Panc1 (cell line): ENCODE results near the gene FARP1. TPM values are rescaled to one million over a fixed set of nuclear protein-coding genes. Genes with fewer than 3 reads are reported as not detected.

Experiments used
- ATAC-seq: fragments of 200-7000 bp; cut with Tn5 transposase; 2 replicates; pipeline ENCODE4 v1.9.1; 2020; ENCODE audit warnings: mild to moderate bottlenecking, moderate library complexity
- BruUV-seq: library from RNA; stranded (reverse); fragments of 400-500 nt; replicated peaks from 2 replicates; lab custom pipeline; 2021; lab: Mats Ljungman, UMichigan
- CTCF ChIA-PET: fragments of 300-600 bp; sonication (Branson Sonifier 250); formaldehyde crosslinking; loops from one replicate; lab custom pipeline; 2022; ENCODE audit warnings: antibody characterized with exemption; lab: Charles Lee
- POLR2A ChIA-PET: fragments of 300-600 bp; sonication (Branson Sonifier 250); formaldehyde crosslinking; loops from one replicate; lab custom pipeline; 2022; ENCODE audit warnings: antibody characterized with exemption; lab: Charles Lee
- DNase-seq: peaks from one replicate; pipeline ENCODE4 v3.0.0-alpha.2; 2010; ENCODE audit warnings: low read depth, low spot score
- H3K27ac ChIP-seq: 2 replicates; pipeline ENCODE4 v1.5.1; 2011; ENCODE audit warnings: mild to moderate bottlenecking, low read length, inconsistent platforms
- H3K27me3 ChIP-seq: fragments of 200-500 bp; sonication (Bioruptor generic); 2 replicates; pipeline ENCODE4 v1.6.0; 2014; ENCODE audit warnings: low read length, inconsistent platforms; ENCODE audit not compliant: control insufficient read depth, insufficient read depth
- H3K36me3 ChIP-seq: fragments of 200-500 bp; sonication (Bioruptor generic); 2 replicates; pipeline ENCODE4 v1.5.1; 2014; ENCODE audit warnings: inconsistent platforms, mild to moderate bottlenecking, low read length, moderate library complexity; ENCODE audit not compliant: control insufficient read depth, insufficient read depth
- H3K4me1 ChIP-seq: 2 replicates; pipeline ENCODE4 v1.5.1; 2011; ENCODE audit warnings: inconsistent platforms, mild to moderate bottlenecking, low read length, moderate library complexity; ENCODE audit not compliant: control insufficient read depth, insufficient read depth
- H3K4me3 ChIP-seq, 2 experiments: 2 replicates each; pipeline ENCODE4 v1.5.1; 2011 to 2012; ENCODE audit warnings: low read depth in 2 of 2, low read length in 2 of 2, mild to moderate bottlenecking in 2 of 2, inconsistent platforms in 1 of 2, moderate library complexity in 1 of 2
- H3K9me3 ChIP-seq: fragments of 200-500 bp; sonication (Bioruptor generic); 2 replicates; pipeline ENCODE4 v1.5.1; 2014; ENCODE audit warnings: low read depth, mild to moderate bottlenecking, inconsistent platforms, low read length, moderate library complexity; ENCODE audit not compliant: control insufficient read depth, insufficient read depth
- CTCF ChIP-seq: fragments of 450-650 bp; IDR thresholded peaks from 2 replicates; pipeline ENCODE4 v1.5.1; 2017; ENCODE audit warnings: mild to moderate bottlenecking
- POLR2AphosphoS5 ChIP-seq: IDR thresholded peaks from 2 replicates; pipeline ENCODE4 v1.6.1; 2012; ENCODE audit warnings: mild to moderate bottlenecking, low read depth, low read length, moderate library complexity
- REST ChIP-seq, 2 experiments: IDR thresholded peaks; 2 replicates each; pipeline ENCODE4 v1.6.1; 2011 to 2012; ENCODE audit warnings: low read depth in 2 of 2, control low read depth in 1 of 2, low read length in 1 of 2, mild to moderate bottlenecking in 1 of 2, moderate library complexity in 1 of 2; ENCODE audit not compliant: insufficient read depth in 1 of 2
- SIN3A ChIP-seq: IDR thresholded peaks from 2 replicates; pipeline ENCODE4 v1.6.1; 2012; ENCODE audit warnings: low read depth, mild to moderate bottlenecking, low read length, moderate library complexity, borderline replicate concordance; ENCODE audit not compliant: insufficient read depth
- TCF7L2 ChIP-seq: IDR thresholded peaks from 2 replicates; pipeline ENCODE4 v1.6.1; 2011; ENCODE audit warnings: mild to moderate bottlenecking, low read depth, low read length, inconsistent platforms
- in situ Hi-C: cut with HindIII; loops from 2 replicates; pipeline ENCODE4 v1.10.0; 2016; ENCODE audit warnings: low sequenced_read_pairs, low pct_unique_long_range_greater_than_20kb
- intact Hi-C: fragments of 100-400 bp; cut with micrococcal nuclease; formaldehyde crosslinking; loops from one replicate; pipeline ENCODE4 v1.10.0; 2022; ENCODE audit not compliant: unreplicated experiment
- total RNA-seq: library from RNA; stranded (reverse); gene quantifications from one replicate; pipeline ENCODE4 v1.2.1, GENCODE V29; 2021; ENCODE audit not compliant: unreplicated experiment

Gene FARP1
- total RNA-seq, 1 experiment from 2014 or later = 61.9 TPM

- no peaks in the 10 kb centered on the region for H3K36me3 ChIP-seq
- POLR2A ChIA-PET = no interaction called here
- no TSS peak for BruUV-seq
- DNase-seq (no peak), ATAC-seq (no peak)
- H3K4me1 ChIP-seq = no peaks in the 10 kb centered on the region
- no peaks in the 10 kb centered on the region for H3K27me3 ChIP-seq
- in situ Hi-C loops = loop anchor here (25.0 kb wide), 1 partner anchor 286 kb away; the partner anchor contains the start of gene FARP1
- CTCF ChIA-PET = no interaction called here
- intact Hi-C loops = loop anchor here (10.0 kb wide), 1 partner anchor 289 kb away; no protein-coding TSS in a partner anchor
- TF ChIP-seq TCF7L2 (no peak), REST (IDR thresholded peaks at IDR 0.05; ENCODE audit: insufficient read depth in 1 of 2, low read depth in 2 of 2, low read length in 1 of 2) (no peak), POLR2AphosphoS5 (no peak), SIN3A (no peak), CTCF (no peak)
- H3K27ac ChIP-seq = no peak overlapping the region
- no peaks in the 10 kb centered on the region for H3K9me3 ChIP-seq
- no peak overlapping the region for H3K4me3 ChIP-seq
Observed at GRCh38 chr13:98423417-98423816, 280.5 kb downstream of the FARP1 start.

GRCh38 chr13:98427331-98427995, 284.6 kb downstream of the FARP1 start:
- intact Hi-C loops (loop anchor here (10.0 kb wide), 1 partner anchor 293 kb away; no protein-coding TSS in a partner anchor), in situ Hi-C loops (no loop called here)
- H3K27ac ChIP-seq = no peak overlapping the region
- ChIA-PET CTCF (no interaction called here), POLR2A (no interaction called here)
- no peak for ATAC-seq
- no peak for DNase-seq
- BruUV-seq = no TSS peak
- no peaks in the 10 kb centered on the region for H3K9me3 ChIP-seq
- H3K36me3 ChIP-seq = no peaks in the 10 kb centered on the region
- no peaks in the 10 kb centered on the region for H3K4me1 ChIP-seq
- TF ChIP-seq POLR2AphosphoS5 (no peak), TCF7L2 (no peak), CTCF (no peak), SIN3A (no peak), REST (IDR thresholded peaks at IDR 0.05; ENCODE audit: insufficient read depth in 1 of 2, low read depth in 2 of 2, low read length in 1 of 2) (no peak)
- H3K4me3 ChIP-seq = no peak overlapping the region
- no peaks in the 10 kb centered on the region for H3K27me3 ChIP-seq
